Activated CD4-positive, alpha-beta T cell treated with anti-CD3 and anti-CD28 coated beads, Interleukin-2, amount 10 ng/mL, durations not matched to agents 24 days and 14 days (primary cell): ENCODE measurements around the gene CACTIN. TPM values are rescaled to one million over a fixed set of nuclear protein-coding genes. Genes with fewer than 3 reads are reported as not detected.
"Not testable (repeated sequence)": the region's sequence is repeated elsewhere in the genome, so short reads cannot be mapped to it uniquely, and the experiment has no call there.

Experiments
- DNase-seq: peaks from one replicate; pipeline ENCODE4 v3.0.0; 2022
- H3K27ac Mint-ChIP-seq: one replicate; pipeline ENCODE4 v1.8.0; 2022; ENCODE audit warnings: mild to moderate bottlenecking, mixed read lengths
- H3K27me3 Mint-ChIP-seq: one replicate; pipeline ENCODE4 v1.8.0; 2022; ENCODE audit warnings: mixed read lengths
- H3K36me3 Mint-ChIP-seq: one replicate; pipeline ENCODE4 v1.8.0; 2022; ENCODE audit warnings: low read depth, mild to moderate bottlenecking, mixed read lengths
- H3K4me1 Mint-ChIP-seq: one replicate; pipeline ENCODE4 v1.8.0; 2021; ENCODE audit warnings: mixed read lengths
- H3K4me3 Mint-ChIP-seq: one replicate; pipeline ENCODE4 v1.8.0; 2022; ENCODE audit warnings: mild to moderate bottlenecking, moderate library complexity, mixed read lengths
- H3K9me3 Mint-ChIP-seq: one replicate; pipeline ENCODE4 v1.8.0; 2021; ENCODE audit warnings: mixed read lengths
- intact Hi-C: fragments of 100-400 bp; cut with micrococcal nuclease; formaldehyde crosslinking; loops from one replicate; pipeline ENCODE4 v1.15.1; 2023
- total RNA-seq: library from RNA; stranded (reverse); gene quantifications from 2 replicates; pipeline ENCODE4 v1.2.3, GENCODE V29; 2022

CACTIN gene
- total RNA-seq, 1 donor from 2014 or later, result 39.6 TPM

DNA sequence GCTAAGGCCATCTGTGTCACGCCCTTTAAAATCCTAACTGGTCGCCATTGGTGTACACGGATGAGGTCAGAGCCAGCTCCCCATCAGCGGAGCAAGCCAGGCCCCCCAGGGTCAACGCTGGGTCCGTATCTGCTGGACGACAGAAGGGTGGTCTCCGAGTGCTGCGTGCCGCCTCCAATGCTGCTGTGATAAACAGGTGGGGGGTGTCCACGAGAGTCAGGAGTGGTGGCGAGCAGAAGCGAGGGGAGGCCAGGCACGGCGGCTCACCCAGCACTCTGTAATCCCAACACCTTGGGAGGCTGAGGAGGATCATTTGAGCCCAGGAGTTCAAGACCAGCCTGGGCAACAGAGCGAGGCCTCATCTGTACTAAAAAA is 30.8 kb upstream of the CACTIN start:
- peaks cover 10% of the 10 kb centered on the region for H3K36me3 Mint-ChIP-seq
- no peaks in the 10 kb centered on the region for H3K4me1 Mint-ChIP-seq
- H3K4me3 Mint-ChIP-seq, result no peak overlapping the region
- intact Hi-C loops, result no loop called here
- H3K27ac Mint-ChIP-seq, result no peak overlapping the region
- no peaks in the 10 kb centered on the region for H3K9me3 Mint-ChIP-seq
- no peak for DNase-seq
- H3K27me3 Mint-ChIP-seq, result no peaks in the 10 kb centered on the region

DNA sequence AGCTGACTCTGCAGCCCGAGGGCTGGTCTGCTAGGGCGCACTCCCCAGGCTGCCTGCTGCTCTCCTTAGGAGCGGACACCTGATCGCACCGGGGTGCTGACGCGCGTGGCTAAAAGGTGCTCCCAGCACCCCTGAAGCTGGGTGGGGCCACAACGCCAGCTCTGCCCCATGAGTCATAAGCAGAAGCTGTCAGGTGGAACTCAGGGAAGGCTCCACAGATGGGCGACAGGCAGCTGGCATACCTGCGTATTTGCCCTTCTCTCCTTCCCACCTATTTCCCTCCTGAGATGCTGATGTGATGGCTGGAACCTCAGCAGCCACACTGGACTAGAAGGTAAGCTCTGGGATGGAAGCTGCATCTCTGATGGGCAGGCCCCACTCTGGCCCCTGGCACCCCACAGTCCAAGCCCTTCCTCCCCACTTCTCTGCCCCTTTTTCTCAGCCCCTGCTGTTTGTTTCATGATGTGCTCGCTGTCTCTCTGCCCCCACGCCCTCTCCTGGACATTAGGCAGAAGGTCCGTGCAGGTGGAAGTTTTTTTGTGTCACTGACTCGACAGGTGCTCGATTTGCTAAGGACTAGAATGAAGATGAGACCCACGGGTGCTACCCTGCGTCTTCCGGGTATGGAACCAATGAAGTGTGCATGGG is 30.3 kb upstream of the CACTIN start:
- Mint-ChIP-seq H3K36me3 (peaks cover 10% of the 10 kb centered on the region), H3K27ac (no peak overlapping the region), H3K9me3 (no peaks in the 10 kb centered on the region), H3K27me3 (no peaks in the 10 kb centered on the region), H3K4me1 (no peaks in the 10 kb centered on the region), H3K4me3 (no peak overlapping the region)
- DNase-seq, result no peak
- intact Hi-C loops, result no loop called here

DNA sequence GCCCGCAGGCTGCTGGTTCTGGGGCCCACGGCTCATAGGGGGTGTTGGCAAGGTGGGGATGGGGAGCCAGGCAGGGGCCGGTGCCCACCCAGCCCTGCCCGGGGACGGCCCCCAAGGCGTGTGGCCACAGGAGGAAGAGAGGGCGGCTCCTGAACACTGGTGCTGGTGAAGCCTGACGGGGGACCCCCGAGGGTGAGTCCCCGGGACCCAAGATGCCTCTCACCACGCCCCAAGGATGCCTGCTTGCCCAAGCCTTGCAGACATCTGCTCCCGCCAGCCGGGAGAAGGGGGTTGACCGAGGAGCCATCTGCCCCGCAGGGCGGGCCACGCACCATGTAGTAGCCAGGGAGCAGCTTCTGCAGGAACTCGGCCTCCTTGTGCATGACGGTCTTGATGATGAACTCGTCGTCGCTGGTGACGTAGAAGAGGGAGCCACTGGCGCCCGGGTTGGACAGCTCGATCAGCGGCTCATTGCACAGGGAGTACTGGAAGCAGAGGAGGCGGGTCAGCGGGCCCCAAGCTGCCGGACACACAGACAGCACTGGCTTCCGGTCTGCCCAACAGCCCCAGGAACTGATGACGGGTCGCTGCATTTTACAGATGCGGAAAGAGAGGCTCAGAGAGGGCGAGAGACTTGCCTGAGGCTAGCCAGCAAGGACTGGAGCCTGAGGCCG is 29.6 kb upstream of the CACTIN start:
- intact Hi-C loops, result no loop called here
- no peaks in the 10 kb centered on the region for H3K27me3 Mint-ChIP-seq
- H3K9me3 Mint-ChIP-seq, result no peaks in the 10 kb centered on the region
- DNase-seq, result no peak
- H3K4me3 Mint-ChIP-seq, result no peak overlapping the region
- H3K27ac Mint-ChIP-seq, result no peak overlapping the region
- no peaks in the 10 kb centered on the region for H3K4me1 Mint-ChIP-seq
- H3K36me3 Mint-ChIP-seq, result peaks cover 12% of the 10 kb centered on the region

DNA sequence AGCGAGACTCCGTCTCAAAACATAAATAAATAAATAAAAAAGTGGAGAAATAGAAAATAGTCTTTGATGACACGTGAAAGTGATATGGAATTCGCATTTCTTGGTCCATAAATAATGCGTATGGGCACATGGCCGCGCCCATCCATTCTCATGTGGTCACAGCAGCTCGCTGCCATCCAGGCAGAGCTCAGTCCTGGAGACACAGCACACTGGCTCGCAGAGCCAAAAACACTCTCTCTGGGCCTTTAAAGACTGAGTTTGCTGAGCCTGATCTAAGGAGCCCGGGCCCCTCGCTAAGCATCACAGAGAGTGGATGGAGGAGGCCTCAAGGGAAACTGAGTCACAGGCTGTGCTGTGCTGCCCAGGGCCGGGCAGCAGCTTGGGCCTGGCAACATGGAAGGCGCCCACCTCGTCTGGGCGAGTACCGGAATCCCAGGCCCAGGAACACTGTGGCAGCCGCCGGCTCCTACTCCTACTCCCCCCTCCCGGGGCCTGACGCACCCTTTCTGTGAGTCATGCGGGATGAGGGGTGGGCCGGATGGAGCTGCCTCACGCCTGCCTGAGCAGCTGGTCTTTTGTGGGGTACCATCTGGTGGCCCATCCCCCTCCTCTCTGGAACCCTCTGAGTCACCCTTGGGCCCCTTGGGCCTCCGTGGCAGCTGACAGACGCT is 28.9 kb upstream of the CACTIN start:
- H3K36me3 Mint-ChIP-seq, result peaks cover 10% of the 10 kb centered on the region
- H3K4me3 Mint-ChIP-seq, result no peak overlapping the region
- intact Hi-C loops, result no loop called here
- no peak for DNase-seq
- no peaks in the 10 kb centered on the region for H3K27me3 Mint-ChIP-seq
- H3K27ac Mint-ChIP-seq, result no peak overlapping the region
- H3K4me1 Mint-ChIP-seq, result no peaks in the 10 kb centered on the region
- no peaks in the 10 kb centered on the region for H3K9me3 Mint-ChIP-seq

DNA sequence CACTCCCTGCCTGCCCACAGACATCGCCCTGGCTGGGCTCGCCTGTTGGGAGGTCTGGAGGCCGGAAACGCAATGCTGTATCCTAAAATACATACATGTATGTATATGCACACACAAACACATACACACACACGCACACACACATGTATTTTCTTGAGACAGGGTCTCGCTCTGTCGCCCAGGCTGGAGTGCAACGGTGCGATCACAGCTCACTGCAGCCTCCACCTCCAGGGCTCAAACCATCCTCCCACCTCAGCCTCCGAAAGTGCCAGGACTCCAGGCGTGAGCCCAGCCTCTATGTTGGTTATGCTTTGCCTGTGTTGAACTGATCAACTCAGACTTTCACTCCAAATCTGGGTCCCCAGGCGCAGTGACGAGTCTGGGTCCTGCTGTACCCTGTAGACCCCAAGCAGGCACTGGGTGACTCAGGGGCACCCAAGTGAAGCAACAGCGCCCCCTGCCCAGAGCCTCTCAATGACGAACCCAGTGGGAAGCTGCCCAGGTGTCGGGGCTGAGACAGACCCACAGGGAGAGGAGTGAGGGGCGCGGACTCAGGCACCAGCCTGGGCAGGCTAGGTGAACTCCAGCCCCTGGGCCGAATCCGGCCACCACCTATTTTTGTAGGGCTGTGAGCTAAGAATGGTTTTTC is 27.4 kb upstream of the CACTIN start:
- intact Hi-C loops, result no loop called here
- Mint-ChIP-seq H3K27me3 (no peaks in the 10 kb centered on the region), H3K27ac (no peak overlapping the region), H3K4me3 (no peak overlapping the region), H3K9me3 (no peaks in the 10 kb centered on the region), H3K4me1 (no peaks in the 10 kb centered on the region), H3K36me3 (peaks cover 10% of the 10 kb centered on the region)
- DNase-seq, result no peak

DNA sequence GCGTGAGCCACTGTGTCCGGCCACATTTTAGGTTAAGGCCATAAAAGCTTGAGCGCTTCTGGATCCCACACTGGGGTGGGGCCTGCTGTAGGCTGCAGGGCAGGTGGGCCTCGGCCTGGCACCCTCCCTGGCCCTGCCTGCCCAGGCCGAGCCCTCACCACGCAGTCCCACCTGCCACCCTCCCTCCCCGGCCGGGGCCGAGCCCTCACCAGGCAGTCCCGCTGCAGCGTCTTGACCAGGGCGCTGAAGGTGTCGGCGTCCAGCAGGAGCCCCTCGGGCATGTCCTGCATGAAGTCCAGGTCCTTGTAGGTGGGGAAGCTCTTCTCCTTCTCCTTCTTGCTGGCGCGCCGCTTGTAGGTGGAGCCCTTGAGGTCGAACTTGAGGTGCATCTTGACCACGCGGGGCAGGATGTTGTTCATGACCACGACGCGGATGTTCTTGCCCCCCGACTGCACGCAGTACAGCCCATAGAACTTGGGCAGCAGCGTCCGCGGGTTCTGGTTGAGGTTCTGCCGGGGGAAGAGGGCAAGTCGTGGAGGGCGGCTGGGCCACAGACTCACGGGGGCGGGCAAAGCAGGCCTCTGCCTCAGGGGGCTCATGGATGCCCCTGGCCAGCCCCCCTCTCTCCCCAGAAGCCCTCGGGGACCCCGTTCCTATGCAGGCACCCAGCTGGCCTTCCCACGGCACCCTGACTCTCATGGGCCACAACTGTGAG is 26.6 kb upstream of the CACTIN start:
- Mint-ChIP-seq H3K9me3 (no peaks in the 10 kb centered on the region), H3K27me3 (no peaks in the 10 kb centered on the region), H3K4me3 (no peak overlapping the region), H3K27ac (no peak overlapping the region), H3K4me1 (no peaks in the 10 kb centered on the region), H3K36me3 (peaks cover 10% of the 10 kb centered on the region)
- intact Hi-C loops, result no loop called here
- no peak for DNase-seq

DNA sequence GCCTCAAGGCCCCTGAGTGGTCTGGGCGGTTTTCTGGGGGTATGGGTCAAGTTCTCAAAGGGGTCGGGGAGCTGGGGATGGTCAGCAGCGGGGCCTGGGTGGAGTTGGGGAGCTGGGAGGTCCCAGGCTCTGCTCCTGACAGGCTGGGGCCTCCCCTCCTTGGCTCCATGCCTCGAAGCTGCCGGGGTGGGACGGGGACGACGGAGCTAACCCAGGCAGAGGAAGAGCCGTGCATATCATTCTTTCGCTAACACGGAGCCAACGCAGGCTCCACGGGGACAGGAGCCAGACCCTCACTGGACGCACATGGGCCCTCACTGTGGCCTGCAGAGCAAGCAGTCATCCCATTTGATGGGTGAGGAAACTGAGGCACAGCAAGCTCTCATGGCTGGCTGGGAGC is 25.8 kb upstream of the CACTIN start:
- H3K4me3 Mint-ChIP-seq, result no peak overlapping the region
- intact Hi-C loops, result no loop called here
- no peaks in the 10 kb centered on the region for H3K4me1 Mint-ChIP-seq
- peaks cover 9% of the 10 kb centered on the region for H3K36me3 Mint-ChIP-seq
- DNase-seq, result no peak
- no peak overlapping the region for H3K27ac Mint-ChIP-seq
- H3K9me3 Mint-ChIP-seq, result no peaks in the 10 kb centered on the region
- H3K27me3 Mint-ChIP-seq, result no peaks in the 10 kb centered on the region

DNA sequence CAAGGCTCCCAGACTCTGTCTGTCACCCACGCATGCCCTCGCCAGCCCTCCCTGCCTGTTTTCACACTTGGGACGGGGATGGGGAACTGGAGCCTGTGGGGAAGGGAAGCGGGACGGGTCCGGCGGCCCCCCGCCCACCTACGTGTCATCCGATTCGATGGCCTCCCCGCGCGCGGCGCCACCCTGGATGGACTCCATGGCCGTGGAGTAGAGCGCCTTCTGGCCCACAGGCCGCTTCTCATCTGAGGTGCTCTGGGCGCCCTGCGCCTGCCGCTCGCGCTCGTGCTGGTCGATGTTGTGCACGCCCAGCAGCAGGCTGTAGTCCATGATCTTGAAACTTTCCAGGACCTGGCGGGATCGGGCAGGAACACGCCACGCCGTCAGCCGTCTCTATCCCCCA is 25.1 kb upstream of the CACTIN start:
- intact Hi-C loops, result no loop called here
- Mint-ChIP-seq H3K9me3 (no peaks in the 10 kb centered on the region), H3K4me3 (no peak overlapping the region), H3K4me1 (no peaks in the 10 kb centered on the region), H3K36me3 (peaks cover 4% of the 10 kb centered on the region), H3K27me3 (no peaks in the 10 kb centered on the region), H3K27ac (no peak overlapping the region)
- DNase-seq, result no peak

DNA sequence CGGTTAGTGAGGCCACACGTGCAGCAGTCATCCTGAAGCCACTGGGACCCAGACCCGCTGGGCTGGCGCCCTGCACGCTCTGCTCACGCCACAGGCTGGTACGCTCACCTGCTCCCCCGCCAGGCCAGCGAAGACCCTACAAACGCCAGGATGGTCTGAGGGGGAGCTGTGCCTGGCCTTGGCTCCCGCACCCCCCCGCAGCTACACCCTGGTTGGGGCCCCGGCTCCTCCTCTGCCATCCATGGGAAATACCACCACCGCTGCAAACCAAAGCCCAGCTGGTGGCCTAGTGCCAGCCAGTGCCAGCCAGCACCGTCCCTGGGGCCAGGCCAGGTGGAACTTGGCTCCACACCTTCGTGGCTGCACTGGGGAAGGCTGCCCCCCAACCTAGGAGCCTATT is 23.3 kb upstream of the CACTIN start:
- Mint-ChIP-seq H3K27ac (no peak overlapping the region), H3K4me3 (no peak overlapping the region), H3K27me3 (no peaks in the 10 kb centered on the region), H3K36me3 (peaks cover 2% of the 10 kb centered on the region), H3K4me1 (no peaks in the 10 kb centered on the region), H3K9me3 (no peaks in the 10 kb centered on the region)
- DNase-seq, result no peak
- intact Hi-C loops, result no loop called here

DNA sequence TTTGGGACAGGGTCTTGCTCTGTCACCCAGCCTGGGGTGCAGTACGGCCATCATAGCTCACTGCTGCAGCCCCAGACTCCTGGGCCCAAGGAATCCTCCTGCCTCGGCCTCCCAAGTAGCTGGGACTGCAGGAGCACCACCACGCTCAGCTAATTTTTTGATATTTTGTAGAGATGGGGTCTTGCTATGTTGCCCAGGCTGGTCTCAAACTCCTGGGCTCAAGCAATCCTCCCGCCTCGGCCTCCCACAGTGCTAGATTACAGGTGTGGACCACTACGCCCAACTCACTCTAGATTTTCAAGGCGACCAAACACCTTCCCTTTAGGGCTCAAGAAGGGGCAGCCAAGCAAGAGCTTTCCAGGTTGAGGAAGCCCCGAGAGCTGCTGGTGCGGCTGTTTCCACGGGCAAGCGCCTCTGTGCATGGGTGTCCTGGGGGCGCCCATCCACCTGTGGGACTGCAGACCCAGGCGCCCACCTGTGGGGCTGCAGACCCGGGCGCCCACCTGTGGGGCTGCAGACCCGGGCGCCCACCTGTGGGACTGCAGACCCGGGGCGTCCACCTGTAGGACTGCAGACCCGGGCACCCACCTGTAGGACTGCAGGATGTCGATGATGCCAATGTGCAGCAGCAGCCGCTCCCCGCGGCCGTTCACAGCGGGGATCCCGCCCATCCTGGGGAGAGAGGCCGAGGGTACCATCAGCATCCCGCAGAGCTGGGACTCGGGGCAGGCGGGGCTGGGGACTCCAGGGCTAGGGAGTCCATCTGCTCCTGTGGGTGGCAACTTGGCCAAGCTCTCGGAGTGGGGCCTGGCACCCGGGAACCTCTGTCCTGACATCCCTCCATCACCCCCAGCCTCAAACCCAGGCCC is 21.7 kb upstream of the CACTIN start:
- H3K4me1 Mint-ChIP-seq, result no peaks in the 10 kb centered on the region
- no peak overlapping the region for H3K27ac Mint-ChIP-seq
- DNase-seq, result no peak
- H3K27me3 Mint-ChIP-seq, result no peaks in the 10 kb centered on the region
- H3K36me3 Mint-ChIP-seq, result peaks cover 2% of the 10 kb centered on the region
- H3K9me3 Mint-ChIP-seq, result no peaks in the 10 kb centered on the region
- intact Hi-C loops, result no loop called here
- no peak overlapping the region for H3K4me3 Mint-ChIP-seq

DNA sequence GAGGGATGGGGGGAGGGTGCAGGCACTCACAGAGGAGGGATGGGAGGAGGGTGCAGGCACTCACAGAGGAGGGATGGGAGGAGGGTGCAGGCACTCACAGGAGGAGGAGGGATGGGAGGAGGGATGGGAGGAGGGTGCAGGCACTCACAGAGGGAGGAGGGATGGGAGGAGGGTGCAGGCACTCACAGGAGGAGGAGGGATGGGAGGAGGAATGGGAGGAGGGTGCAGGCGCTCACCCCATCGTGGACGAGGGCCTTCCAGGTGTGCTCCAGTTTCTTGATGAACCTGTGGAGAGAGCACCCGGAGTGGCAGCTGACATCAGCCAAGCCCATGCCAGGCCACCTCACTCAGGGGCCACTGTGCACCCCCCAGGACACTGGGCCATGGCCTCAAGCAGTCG is 20.5 kb upstream of the CACTIN start:
- H3K4me3 Mint-ChIP-seq, intact Hi-C loops, H3K36me3 Mint-ChIP-seq, H3K27ac Mint-ChIP-seq, DNase-seq, H3K27me3 Mint-ChIP-seq, H3K4me1 Mint-ChIP-seq, H3K9me3 Mint-ChIP-seq: not testable (repeated sequence)

DNA sequence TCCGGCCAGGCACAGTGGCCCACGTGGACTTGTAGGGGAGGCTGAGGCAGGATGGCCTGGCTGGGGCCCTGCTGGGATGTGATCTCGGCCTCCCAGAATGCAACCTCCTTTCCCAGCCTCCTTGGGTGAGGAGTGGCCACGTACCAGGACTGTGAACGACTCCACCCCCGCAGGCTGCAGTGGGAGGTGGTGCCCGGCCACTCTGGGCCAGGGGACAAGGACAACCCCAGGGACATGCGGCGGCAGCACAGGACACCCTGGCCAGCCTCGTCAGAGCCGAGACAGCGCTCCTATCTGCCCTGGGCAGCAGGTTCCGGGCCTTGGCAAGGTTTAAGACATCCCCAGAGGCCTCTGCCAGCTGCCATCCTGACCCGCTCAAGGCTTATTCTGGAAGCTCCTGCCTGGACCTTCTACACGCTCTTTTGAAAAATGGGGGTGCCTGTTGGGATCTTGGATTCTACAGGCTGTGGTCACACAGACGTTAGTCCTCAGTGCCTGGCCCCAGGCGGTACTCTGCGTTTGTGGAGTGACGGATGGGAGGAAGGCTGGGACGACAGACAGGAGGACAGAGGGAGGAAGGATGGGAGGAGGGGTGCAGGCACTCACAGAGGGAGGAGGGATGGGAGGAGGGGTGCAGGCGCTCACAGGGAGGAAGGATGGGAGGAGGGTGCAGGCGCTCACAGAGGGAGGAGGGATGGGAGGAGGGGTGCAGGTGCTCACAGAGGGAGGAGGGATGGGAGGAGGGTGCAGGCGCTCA is 19.9 kb upstream of the CACTIN start:
- Mint-ChIP-seq H3K36me3 (peaks cover 6% of the 10 kb centered on the region), H3K9me3 (no peaks in the 10 kb centered on the region), H3K27me3 (no peaks in the 10 kb centered on the region), H3K4me1 (no peaks in the 10 kb centered on the region), H3K4me3 (no peak overlapping the region), H3K27ac (no peak overlapping the region)
- intact Hi-C loops, result no loop called here
- DNase-seq, result no peak

DNA sequence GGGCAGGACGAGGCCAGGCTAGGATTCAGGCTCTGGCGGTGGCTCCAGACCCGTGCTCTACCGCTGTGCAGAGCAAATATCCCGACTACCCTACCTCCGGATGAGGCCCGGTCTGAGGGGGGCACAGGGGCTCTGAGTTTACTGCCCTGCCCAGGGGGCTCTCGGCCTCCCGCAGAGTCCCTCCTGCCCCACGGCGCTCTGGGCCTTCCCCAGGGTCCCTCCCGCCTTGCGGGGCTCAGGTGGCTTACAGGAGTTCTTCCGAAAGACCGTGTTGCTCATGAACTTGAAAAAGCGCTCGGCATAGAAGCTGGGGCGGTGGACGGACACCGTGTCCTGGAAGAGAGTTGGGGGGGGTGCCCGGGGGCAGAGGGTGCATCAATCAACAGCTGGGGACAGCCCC is 19.1 kb upstream of the CACTIN start:
- no peaks in the 10 kb centered on the region for H3K4me1 Mint-ChIP-seq
- H3K36me3 Mint-ChIP-seq, result peaks cover 3% of the 10 kb centered on the region
- no peak overlapping the region for H3K4me3 Mint-ChIP-seq
- H3K27ac Mint-ChIP-seq, result no peak overlapping the region
- no peaks in the 10 kb centered on the region for H3K27me3 Mint-ChIP-seq
- intact Hi-C loops, result no loop called here
- DNase-seq, result no peak
- H3K9me3 Mint-ChIP-seq, result no peaks in the 10 kb centered on the region
